ENCODE measurements around the gene TEX14. TPM values are rescaled to one million over a fixed set of nuclear protein-coding genes. Genes with fewer than 3 reads are reported as not detected.
"Not testable (repeated sequence)": the region's sequence is repeated elsewhere in the genome, so short reads cannot be mapped to it uniquely, and the experiment has no call there.

The TEX14 gene
- total RNA-seq, 1 experiment from 2014 or later, result 0.31 TPM

DNA sequence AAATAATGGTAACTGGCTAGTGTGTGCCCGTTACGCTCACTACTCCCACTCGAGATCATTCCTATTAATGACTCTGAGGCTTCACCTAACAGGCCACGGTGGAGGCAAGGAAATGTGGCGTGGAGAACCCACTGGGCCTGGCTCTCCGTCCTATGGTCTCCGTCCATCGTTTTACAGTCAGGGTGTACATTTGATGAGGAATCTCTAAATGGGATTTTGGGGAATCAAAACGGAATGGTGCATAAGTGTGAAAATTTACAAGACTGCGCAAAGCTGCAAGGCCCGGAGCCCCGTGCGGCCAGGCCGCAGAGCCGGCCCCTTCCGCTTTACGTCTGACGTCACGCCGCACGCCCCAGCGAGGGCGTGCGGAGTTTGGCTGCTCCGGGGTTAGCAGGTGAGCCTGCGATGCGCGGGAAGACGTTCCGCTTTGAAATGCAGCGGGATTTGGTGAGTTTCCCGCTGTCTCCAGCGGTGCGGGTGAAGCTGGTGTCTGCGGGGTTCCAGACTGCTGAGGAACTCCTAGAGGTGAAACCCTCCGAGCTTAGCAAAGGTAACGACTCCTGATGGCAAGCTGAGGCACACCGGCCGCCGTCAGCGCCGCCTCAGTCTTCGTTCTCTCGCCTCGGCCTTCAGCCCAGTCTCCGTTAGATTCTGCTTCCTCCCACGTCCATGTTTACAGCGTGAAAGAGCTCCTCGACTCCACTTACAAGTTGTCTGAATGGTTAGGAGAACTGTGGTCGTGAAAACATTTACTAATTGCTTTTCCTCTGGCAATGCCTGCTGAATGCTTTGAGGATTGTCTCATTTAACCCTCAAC lies 602 bp upstream of the TEX14 start, which contains the start of gene RAD51C:
Gene RAD51C (plus strand): TSS at position 364 of the 817 bp plus-strand sequence. CDS start 42 bp downstream, at position 406.
- H2BK15ac ChIP-seq (ENCODE audit: low read depth, low read length), result no peak within 1 kb of the TSS
- no peaks in the 10 kb centered on the region for H3K9me3 ChIP-seq (ENCODE audit: control insufficient read depth, low read depth, low read length)
- Mint-ChIP-seq H3K4me1 (peaks cover 12 to 16% of the 10 kb centered on the region in 2 experiments), H3K4me3 (peak within 1 kb of the TSS; percentile 67 to 73), H3K9me3 (no peaks in the 10 kb centered on the region), H3K36me3 (ENCODE audit: insufficient read depth in 1 of 3, low read depth in 3 of 3) (0 out of 7 replicates have a peak, but pooled peaks cover 0 to 4% (median 0%) of the 10 kb centered on the region in 3 experiments), H3K27ac (peak within 1 kb of the TSS; percentile 40 to 88 (median 64); a peak in 5 of 7 replicates), H3K27me3 (ENCODE audit: low read depth) (0 out of 2 replicates have a peak, but pooled peaks cover 5% of the 10 kb centered on the region)
- H4K20me1 ChIP-seq (ENCODE audit: control insufficient read depth, insufficient read depth, insufficient read length), result no peaks in the 10 kb centered on the region
- H3K4me2 ChIP-seq (ENCODE audit: insufficient read depth, insufficient read length, low read length), result peak within 1 kb of the TSS; percentile 17
- H3T11ph ChIP-seq (ENCODE audit: low read length), result no peak within 1 kb of the TSS
- no peaks in the 10 kb centered on the region for H3K79me1 ChIP-seq (ENCODE audit: insufficient read depth, low read depth, low read length, poor library complexity, severe bottlenecking)
- H3K23me2 ChIP-seq (ENCODE audit: insufficient read length, low read depth, low read length, poor library complexity, severe bottlenecking), result no peaks in the 10 kb centered on the region
- no peak within 1 kb of the TSS for H2AK5ac ChIP-seq (ENCODE audit: insufficient read length, low read length)
- H2BK5ac ChIP-seq (ENCODE audit: insufficient read length, low read length), result no peak within 1 kb of the TSS
- no CpG with 5 or more reads among the region's 50 CpGs for WGBS (ENCODE audit: extremely low coverage, insufficient read length, low lambda C conversion rate)
- H2BK20ac ChIP-seq (ENCODE audit: low read depth, low read length, poor library complexity, severe bottlenecking), result no peak within 1 kb of the TSS
- H3K79me2 ChIP-seq (ENCODE audit: insufficient read depth, low read length), result no peaks in the 10 kb centered on the region
- DNase-seq, result peak; percentile 85
- no peak within 1 kb of the TSS for H4K8ac ChIP-seq (replicated peaks; ENCODE audit: insufficient read length, low read depth, low read length)
- no peak within 1 kb of the TSS for H4K5ac ChIP-seq (ENCODE audit: insufficient read length, low read depth, low read length)
- no peak within 1 kb of the TSS for H2BK12ac ChIP-seq (ENCODE audit: insufficient read length, low read depth, low read length)
- TF ChIP-seq, protein P1, sequence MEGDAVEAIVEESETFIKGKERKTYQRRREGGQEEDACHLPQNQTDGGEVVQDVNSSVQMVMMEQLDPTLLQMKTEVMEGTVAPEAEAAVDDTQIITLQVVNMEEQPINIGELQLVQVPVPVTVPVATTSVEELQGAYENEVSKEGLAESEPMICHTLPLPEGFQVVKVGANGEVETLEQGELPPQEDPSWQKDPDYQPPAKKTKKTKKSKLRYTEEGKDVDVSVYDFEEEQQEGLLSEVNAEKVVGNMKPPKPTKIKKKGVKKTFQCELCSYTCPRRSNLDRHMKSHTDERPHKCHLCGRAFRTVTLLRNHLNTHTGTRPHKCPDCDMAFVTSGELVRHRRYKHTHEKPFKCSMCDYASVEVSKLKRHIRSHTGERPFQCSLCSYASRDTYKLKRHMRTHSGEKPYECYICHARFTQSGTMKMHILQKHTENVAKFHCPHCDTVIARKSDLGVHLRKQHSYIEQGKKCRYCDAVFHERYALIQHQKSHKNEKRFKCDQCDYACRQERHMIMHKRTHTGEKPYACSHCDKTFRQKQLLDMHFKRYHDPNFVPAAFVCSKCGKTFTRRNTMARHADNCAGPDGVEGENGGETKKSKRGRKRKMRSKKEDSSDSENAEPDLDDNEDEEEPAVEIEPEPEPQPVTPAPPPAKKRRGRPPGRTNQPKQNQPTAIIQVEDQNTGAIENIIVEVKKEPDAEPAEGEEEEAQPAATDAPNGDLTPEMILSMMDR (conservative IDR thresholded peaks at IDR 0.05), result no peak; the same call in 2 of the 3 replicates
- no peaks in the 10 kb centered on the region for H3K4me1 ChIP-seq (ENCODE audit: insufficient read depth, low read length)
- peak within 1 kb of the TSS; percentile 59 for H3K18ac ChIP-seq (ENCODE audit: insufficient read length, low read depth, low read length)
- no peak within 1 kb of the TSS for H3K23ac ChIP-seq (ENCODE audit: insufficient read length, low read depth, low read length)
- H3K56ac ChIP-seq (ENCODE audit: insufficient read length, low read depth, low read length), result no peak within 1 kb of the TSS
- H3K27me3 ChIP-seq (ENCODE audit: insufficient read depth, low read length), result no peaks in the 10 kb centered on the region
- peak within 1 kb of the TSS; percentile 32 for H3K9ac ChIP-seq (ENCODE audit: extremely low read depth, insufficient read length, low read length)
- H4K91ac ChIP-seq (ENCODE audit: insufficient read length, low read depth, low read length), result no peak within 1 kb of the TSS
- peak within 1 kb of the TSS; percentile 80; the same call in 1 of the 2 replicates for H3K14ac ChIP-seq (ENCODE audit: insufficient read depth, low read length)
- H3K4ac ChIP-seq (ENCODE audit: low read depth, low read length), result no peak within 1 kb of the TSS
- H2BK120ac ChIP-seq (ENCODE audit: low read depth, low read length, poor library complexity, severe bottlenecking), result no peak within 1 kb of the TSS
- H2AFZ ChIP-seq (ENCODE audit: low read length), result no peak within 1 kb of the TSS
- H3K27ac ChIP-seq (ENCODE audit: insufficient read length, low read depth, low read length), result no peak within 1 kb of the TSS

DNA sequence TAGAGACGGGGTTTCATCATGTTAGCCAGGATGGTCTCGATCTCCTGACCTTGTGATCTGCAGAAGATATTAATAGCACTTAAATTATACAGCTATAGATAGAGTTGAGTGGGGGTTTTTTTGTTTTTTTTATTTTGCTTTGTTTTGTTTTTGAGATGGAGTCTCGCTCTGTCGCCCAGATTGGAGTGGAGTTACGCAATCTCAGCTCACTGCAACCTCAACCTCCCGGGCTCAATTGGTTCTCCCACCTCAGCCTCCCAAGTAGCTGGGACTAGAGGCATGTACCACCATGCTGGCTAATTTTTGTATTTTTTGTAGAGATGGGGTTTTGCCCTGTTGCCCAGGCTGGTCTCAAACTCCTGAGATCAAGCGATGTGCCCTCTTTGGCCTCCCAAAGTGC lies 1.8 kb downstream of the TEX14 start:
- H3K23ac ChIP-seq (ENCODE audit: insufficient read length, low read depth, low read length); H3K4ac ChIP-seq (ENCODE audit: low read depth, low read length); H4K8ac ChIP-seq (replicated peaks; ENCODE audit: insufficient read length, low read depth, low read length); H3T11ph ChIP-seq (ENCODE audit: low read length); H2BK12ac ChIP-seq (ENCODE audit: insufficient read length, low read depth, low read length); H3K4me3 Mint-ChIP-seq; H2AK5ac ChIP-seq (ENCODE audit: insufficient read length, low read length); H2AFZ ChIP-seq (ENCODE audit: low read length); H3K4me1 ChIP-seq (ENCODE audit: insufficient read depth, low read length); H2BK20ac ChIP-seq (ENCODE audit: low read depth, low read length, poor library complexity, severe bottlenecking); H4K20me1 ChIP-seq (ENCODE audit: control insufficient read depth, insufficient read depth, insufficient read length); H2BK5ac ChIP-seq (ENCODE audit: insufficient read length, low read length); H3K79me1 ChIP-seq (ENCODE audit: insufficient read depth, low read depth, low read length, poor library complexity, severe bottlenecking); H3K9me3 Mint-ChIP-seq; H2BK15ac ChIP-seq (ENCODE audit: low read depth, low read length); H2BK120ac ChIP-seq (ENCODE audit: low read depth, low read length, poor library complexity, severe bottlenecking); H4K91ac ChIP-seq (ENCODE audit: insufficient read length, low read depth, low read length); DNase-seq; H3K14ac ChIP-seq (ENCODE audit: insufficient read depth, low read length); H3K56ac ChIP-seq (ENCODE audit: insufficient read length, low read depth, low read length); H3K27ac ChIP-seq (ENCODE audit: insufficient read length, low read depth, low read length); H3K79me2 ChIP-seq (ENCODE audit: insufficient read depth, low read length); H3K18ac ChIP-seq (ENCODE audit: insufficient read length, low read depth, low read length); H3K9me3 ChIP-seq (ENCODE audit: control insufficient read depth, low read depth, low read length); H3K23me2 ChIP-seq (ENCODE audit: insufficient read length, low read depth, low read length, poor library complexity, severe bottlenecking); H3K27me3 ChIP-seq (ENCODE audit: insufficient read depth, low read length); H3K27ac Mint-ChIP-seq; H3K27me3 Mint-ChIP-seq (ENCODE audit: low read depth); H3K4me2 ChIP-seq (ENCODE audit: insufficient read depth, insufficient read length, low read length); H3K9ac ChIP-seq (ENCODE audit: extremely low read depth, insufficient read length, low read length); H4K5ac ChIP-seq (ENCODE audit: insufficient read length, low read depth, low read length); H3K36me3 Mint-ChIP-seq (ENCODE audit: insufficient read depth in 1 of 3, low read depth in 3 of 3): not testable (repeated sequence)
- peaks cover 12 to 16% of the 10 kb centered on the region in 2 experiments for H3K4me1 Mint-ChIP-seq
- WGBS (ENCODE audit: extremely low coverage, insufficient read length, low lambda C conversion rate), result no CpG with 5 or more reads among the region's 7 CpGs
